SK-N-MC (cell line): ENCODE results near the gene PLXNA2.

ENCODE experiments used
- EZH2 ChIP-seq: fragments of 200-600 bp; sonication (generic); IDR thresholded peaks from one replicate; pipeline ENCODE4 v1.6.1; 2017; ENCODE audit warnings: antibody characterized with exemption
- FOXP2 ChIP-seq: optimal IDR thresholded peaks from 2 replicates; pipeline ENCODE3; 2011; ENCODE audit warnings: mild to moderate bottlenecking, moderate library complexity; ENCODE audit not compliant: insufficient read depth; ENCODE audit errors: extremely low read length, control extremely low read depth
- POLR2AphosphoS5 ChIP-seq: IDR thresholded peaks from 2 replicates; pipeline ENCODE4 v1.6.1; 2012; ENCODE audit warnings: mild to moderate bottlenecking, low read depth, low read length, borderline replicate concordance

GRCh38 chr1:208054485-208054884 lies 189.7 kb downstream of the PLXNA2 start:
- TF ChIP-seq POLR2AphosphoS5 (no peak), EZH2 (no peak), FOXP2 (no peak)
